HEK293 (cell line): ENCODE results near the gene ZBTB17.

Source experiments
- CTCF ChIA-PET: fragments of 350-600 bp; formaldehyde crosslinking; extraction: SDS; loops from one replicate; lab custom pipeline; 2021; ENCODE audit warnings: antibody characterized with exemption; lab: Yijun Ruan, JAX
- POLR2A ChIA-PET: fragments of 300-600 bp; formaldehyde crosslinking; extraction: SDS; loops from one replicate; lab custom pipeline; 2020; ENCODE audit warnings: antibody characterized with exemption, inconsistent platforms; lab: Yijun Ruan, JAX
- H3K27ac ChIP-seq: fragments of 200-500 bp; sonication (Bioruptor generic); 2 replicates; pipeline ENCODE4 v1.5.1; 2014; ENCODE audit warnings: low read depth, low read length, control low read depth, inconsistent platforms; ENCODE audit errors: extremely low read depth
- H3K36me3 ChIP-seq, 2 experiments: fragments of 200-500 bp in 1 of 2; sonication (Bioruptor generic) in 1 of 2; 1 replicate in 1 of 2; 2 replicates in 1 of 2; pipeline ENCODE4 v1.5.1; 2014 to 2017; ENCODE audit warnings: inconsistent platforms in 2 of 2, low read length in 2 of 2; ENCODE audit not compliant: control insufficient read depth in 2 of 2, insufficient read depth in 1 of 2
- H3K4me1 ChIP-seq: fragments of 200-500 bp; sonication (Bioruptor generic); 2 replicates; pipeline ENCODE4 v1.5.1; 2014; ENCODE audit warnings: mild to moderate bottlenecking, low read length, inconsistent platforms; ENCODE audit not compliant: control insufficient read depth, insufficient read depth
- H3K4me3 ChIP-seq: 2 replicates; pipeline ENCODE4 v1.5.1; 2011; ENCODE audit warnings: low read depth, mild to moderate bottlenecking, control low read depth, low read length, moderate library complexity
- H3K9me3 ChIP-seq: fragments of 200-500 bp; sonication (Bioruptor generic); 2 replicates; pipeline ENCODE4 v1.5.1; 2014; ENCODE audit warnings: low read depth, low read length, inconsistent platforms; ENCODE audit not compliant: control insufficient read depth, insufficient read depth
- GLI2 ChIP-seq: fragments of 450-650 bp; formaldehyde crosslinking; IDR thresholded peaks from 2 replicates; pipeline ENCODE4; 2017; ENCODE audit warnings: missing biosample characterization, missing genetic modification characterization, low read depth, borderline replicate concordance
- KLF8 ChIP-seq: fragments of 450-650 bp; formaldehyde crosslinking; IDR thresholded peaks from 2 replicates; pipeline ENCODE4 v1.5.1; 2016; ENCODE audit warnings: missing biosample characterization, missing genetic modification characterization
- MYNN ChIP-seq: fragments of 450-650 bp; formaldehyde crosslinking; IDR thresholded peaks from 2 replicates; pipeline ENCODE4 v1.5.1; 2016; ENCODE audit warnings: missing biosample characterization, missing genetic modification characterization, borderline replicate concordance
- SCRT2 ChIP-seq: fragments of 450-650 bp; formaldehyde crosslinking; IDR thresholded peaks from 2 replicates; pipeline ENCODE4 v1.5.1; 2016; ENCODE audit warnings: missing biosample characterization, missing genetic modification characterization
- ZEB2 ChIP-seq: fragments of 450-650 bp; formaldehyde crosslinking; IDR thresholded peaks from 2 replicates; pipeline ENCODE4 v1.5.1; 2016; ENCODE audit warnings: missing biosample characterization, missing genetic modification characterization
- ZFP37 ChIP-seq: fragments of 450-650 bp; formaldehyde crosslinking; IDR thresholded peaks from 2 replicates; pipeline ENCODE4 v1.5.1; 2016; ENCODE audit warnings: missing biosample characterization, missing genetic modification characterization
- ZNF157 ChIP-seq: fragments of 450-650 bp; formaldehyde crosslinking; IDR thresholded peaks from 2 replicates; pipeline ENCODE4 v1.5.1; 2016; ENCODE audit warnings: missing biosample characterization, missing genetic modification characterization
- ZNF324 ChIP-seq: fragments of 450-650 bp; formaldehyde crosslinking; IDR thresholded peaks from 2 replicates; pipeline ENCODE4 v1.5.1; 2016; ENCODE audit warnings: missing biosample characterization, missing genetic modification characterization
- ZNF37A ChIP-seq: fragments of 450-650 bp; IDR thresholded peaks from 2 replicates; pipeline ENCODE4 v1.5.1; 2018; ENCODE audit warnings: missing biosample characterization, missing genetic modification characterization
- ZNF510 ChIP-seq: fragments of 450-650 bp; formaldehyde crosslinking; IDR thresholded peaks from 2 replicates; pipeline ENCODE4 v1.5.1; 2018; ENCODE audit warnings: mild to moderate bottlenecking, missing genetic modification characterization, missing biosample characterization; ENCODE audit not compliant: insufficient replicate concordance
- ZNF558 ChIP-seq: fragments of 450-650 bp; formaldehyde crosslinking; IDR thresholded peaks from 2 replicates; pipeline ENCODE4 v1.5.1; 2016; ENCODE audit warnings: missing biosample characterization, missing genetic modification characterization
- ZNF624 ChIP-seq: fragments of 450-650 bp; formaldehyde crosslinking; IDR thresholded peaks from 2 replicates; pipeline ENCODE4 v1.5.1; 2017; ENCODE audit warnings: missing biosample characterization, missing genetic modification characterization
- ZNF701 ChIP-seq: fragments of 450-650 bp; formaldehyde crosslinking; IDR thresholded peaks from 2 replicates; pipeline ENCODE4 v1.5.1; 2016; ENCODE audit warnings: missing biosample characterization, missing genetic modification characterization
- ZNF768 ChIP-seq: fragments of 450-650 bp; formaldehyde crosslinking; IDR thresholded peaks from 2 replicates; pipeline ENCODE4 v1.5.1; 2018; ENCODE audit warnings: missing biosample characterization, mild to moderate bottlenecking, missing genetic modification characterization
- TF ChIP-seq, protein P1 (sequence below): fragments of 450-650 bp; formaldehyde crosslinking; conservative IDR thresholded peaks from 2 replicates; pipeline ENCODE4 v1.5.1; 2016; ENCODE audit warnings: low read depth, missing biosample characterization, missing genetic modification characterization
- TF ChIP-seq, protein P2 (sequence below): fragments of 450-650 bp; formaldehyde crosslinking; conservative IDR thresholded peaks from 2 replicates; pipeline ENCODE4 v1.5.1; 2016; ENCODE audit warnings: low read depth, missing biosample characterization, missing genetic modification characterization
- TF ChIP-seq, protein P3 (sequence below): fragments of 450-650 bp; IDR thresholded peaks from 2 replicates; pipeline ENCODE4 v1.5.1; 2018; ENCODE audit warnings: missing biosample characterization, mild to moderate bottlenecking, missing genetic modification characterization
- TF ChIP-seq, protein P4 (sequence below): fragments of 450-650 bp; formaldehyde crosslinking; IDR thresholded peaks from 2 replicates; pipeline ENCODE4 v1.5.1; 2016; ENCODE audit warnings: missing biosample characterization, missing genetic modification characterization
- TF ChIP-seq, protein P5 (sequence below): fragments of 450-650 bp; formaldehyde crosslinking; IDR thresholded peaks from 2 replicates; pipeline ENCODE4 v1.5.1; 2016; ENCODE audit warnings: missing biosample characterization, missing genetic modification characterization

Gene ZBTB17

DNA sequence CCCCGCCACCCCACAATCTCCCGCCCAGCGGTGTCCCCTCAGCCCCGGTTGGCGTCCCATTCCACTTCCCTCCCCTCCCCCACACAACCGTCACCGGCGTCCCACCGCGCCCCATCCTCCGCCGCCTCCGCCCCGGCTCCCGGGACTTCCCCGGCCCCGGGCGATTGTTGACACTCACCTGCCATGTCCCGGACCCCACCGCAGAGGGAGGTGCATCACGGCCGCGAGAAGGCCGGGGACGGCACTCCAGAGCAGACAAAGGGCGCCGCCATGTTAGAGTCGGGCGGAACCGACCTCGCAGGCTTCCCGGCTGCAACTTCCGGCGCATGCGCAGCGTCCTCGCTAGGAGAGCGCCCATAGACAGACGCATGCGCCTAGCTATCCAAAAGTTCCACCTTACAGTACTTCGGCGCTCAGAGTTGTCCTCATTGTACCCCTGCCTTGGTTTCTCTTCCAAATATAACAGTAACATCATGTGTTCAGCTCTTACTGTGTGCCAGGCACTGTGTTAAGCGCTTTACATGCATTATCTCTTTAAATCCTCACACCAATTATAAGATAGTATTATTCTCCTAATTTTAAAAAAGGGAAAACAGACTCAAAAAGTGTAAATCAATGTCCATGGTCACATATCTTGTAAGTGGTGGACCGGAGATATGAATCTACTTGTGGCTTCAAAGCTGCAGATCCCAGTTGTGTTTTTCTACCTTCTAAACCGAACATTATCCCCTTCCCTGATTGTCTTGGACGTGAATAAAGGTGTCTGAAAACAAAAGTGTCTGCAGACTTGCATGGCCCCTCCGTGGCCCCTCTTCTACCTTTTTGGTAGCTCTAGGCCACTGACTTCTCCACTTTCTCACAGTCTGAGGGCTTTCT, at the start of gene ZBTB17 (continued):
- TF ChIP-seq, protein P1, sequence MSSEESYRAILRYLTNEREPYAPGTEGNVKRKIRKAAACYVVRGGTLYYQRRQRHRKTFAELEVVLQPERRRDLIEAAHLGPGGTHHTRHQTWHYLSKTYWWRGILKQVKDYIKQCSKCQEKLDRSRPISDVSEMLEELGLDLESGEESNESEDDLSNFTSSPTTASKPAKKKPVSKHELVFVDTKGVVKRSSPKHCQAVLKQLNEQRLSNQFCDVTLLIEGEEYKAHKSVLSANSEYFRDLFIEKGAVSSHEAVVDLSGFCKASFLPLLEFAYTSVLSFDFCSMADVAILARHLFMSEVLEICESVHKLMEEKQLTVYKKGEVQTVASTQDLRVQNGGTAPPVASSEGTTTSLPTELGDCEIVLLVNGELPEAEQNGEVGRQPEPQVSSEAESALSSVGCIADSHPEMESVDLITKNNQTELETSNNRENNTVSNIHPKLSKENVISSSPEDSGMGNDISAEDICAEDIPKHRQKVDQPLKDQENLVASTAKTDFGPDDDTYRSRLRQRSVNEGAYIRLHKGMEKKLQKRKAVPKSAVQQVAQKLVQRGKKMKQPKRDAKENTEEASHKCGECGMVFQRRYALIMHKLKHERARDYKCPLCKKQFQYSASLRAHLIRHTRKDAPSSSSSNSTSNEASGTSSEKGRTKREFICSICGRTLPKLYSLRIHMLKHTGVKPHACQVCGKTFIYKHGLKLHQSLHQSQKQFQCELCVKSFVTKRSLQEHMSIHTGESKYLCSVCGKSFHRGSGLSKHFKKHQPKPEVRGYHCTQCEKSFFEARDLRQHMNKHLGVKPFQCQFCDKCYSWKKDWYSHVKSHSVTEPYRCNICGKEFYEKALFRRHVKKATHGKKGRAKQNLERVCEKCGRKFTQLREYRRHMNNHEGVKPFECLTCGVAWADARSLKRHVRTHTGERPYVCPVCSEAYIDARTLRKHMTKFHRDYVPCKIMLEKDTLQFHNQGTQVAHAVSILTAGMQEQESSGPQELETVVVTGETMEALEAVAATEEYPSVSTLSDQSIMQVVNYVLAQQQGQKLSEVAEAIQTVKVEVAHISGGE (tag by site-specific recombination): peak; percentile 88
- TF ChIP-seq, protein P2, sequence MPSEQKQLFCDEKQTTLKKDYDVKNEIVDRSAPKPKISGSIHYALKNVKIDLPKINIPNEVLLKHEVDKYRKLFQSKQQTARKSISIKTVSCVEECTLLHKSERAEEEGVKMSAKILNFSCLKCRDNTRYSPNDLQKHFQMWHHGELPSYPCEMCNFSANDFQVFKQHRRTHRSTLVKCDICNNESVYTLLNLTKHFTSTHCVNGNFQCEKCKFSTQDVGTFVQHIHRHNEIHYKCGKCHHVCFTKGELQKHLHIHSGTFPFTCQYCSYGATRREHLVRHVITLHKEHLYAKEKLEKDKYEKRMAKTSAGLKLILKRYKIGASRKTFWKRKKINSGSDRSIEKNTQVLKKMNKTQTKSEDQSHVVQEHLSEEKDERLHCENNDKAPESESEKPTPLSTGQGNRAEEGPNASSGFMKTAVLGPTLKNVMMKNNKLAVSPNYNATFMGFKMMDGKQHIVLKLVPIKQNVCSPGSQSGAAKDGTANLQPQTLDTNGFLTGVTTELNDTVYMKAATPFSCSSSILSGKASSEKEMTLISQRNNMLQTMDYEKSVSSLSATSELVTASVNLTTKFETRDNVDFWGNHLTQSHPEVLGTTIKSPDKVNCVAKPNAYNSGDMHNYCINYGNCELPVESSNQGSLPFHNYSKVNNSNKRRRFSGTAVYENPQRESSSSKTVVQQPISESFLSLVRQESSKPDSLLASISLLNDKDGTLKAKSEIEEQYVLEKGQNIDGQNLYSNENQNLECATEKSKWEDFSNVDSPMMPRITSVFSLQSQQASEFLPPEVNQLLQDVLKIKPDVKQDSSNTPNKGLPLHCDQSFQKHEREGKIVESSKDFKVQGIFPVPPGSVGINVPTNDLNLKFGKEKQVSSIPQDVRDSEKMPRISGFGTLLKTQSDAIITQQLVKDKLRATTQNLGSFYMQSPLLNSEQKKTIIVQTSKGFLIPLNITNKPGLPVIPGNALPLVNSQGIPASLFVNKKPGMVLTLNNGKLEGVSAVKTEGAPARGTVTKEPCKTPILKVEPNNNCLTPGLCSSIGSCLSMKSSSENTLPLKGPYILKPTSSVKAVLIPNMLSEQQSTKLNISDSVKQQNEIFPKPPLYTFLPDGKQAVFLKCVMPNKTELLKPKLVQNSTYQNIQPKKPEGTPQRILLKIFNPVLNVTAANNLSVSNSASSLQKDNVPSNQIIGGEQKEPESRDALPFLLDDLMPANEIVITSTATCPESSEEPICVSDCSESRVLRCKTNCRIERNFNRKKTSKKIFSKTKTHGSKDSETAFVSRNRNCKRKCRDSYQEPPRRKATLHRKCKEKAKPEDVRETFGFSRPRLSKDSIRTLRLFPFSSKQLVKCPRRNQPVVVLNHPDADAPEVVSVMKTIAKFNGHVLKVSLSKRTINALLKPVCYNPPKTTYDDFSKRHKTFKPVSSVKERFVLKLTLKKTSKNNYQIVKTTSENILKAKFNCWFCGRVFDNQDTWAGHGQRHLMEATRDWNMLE (tag by site-specific recombination): peak; percentile 89
- TF ChIP-seq GLI2 (tag by site-specific recombination) (no peak), ZNF324 (tag by site-specific recombination) (peak; percentile 84; the same call in 1 of the 2 replicates), KLF8 (tag by site-specific recombination) (peak; percentile 85), ZNF37A (tag by site-specific recombination) (no peak), ZEB2 (peak; percentile 91)
- TF ChIP-seq, protein P3, sequence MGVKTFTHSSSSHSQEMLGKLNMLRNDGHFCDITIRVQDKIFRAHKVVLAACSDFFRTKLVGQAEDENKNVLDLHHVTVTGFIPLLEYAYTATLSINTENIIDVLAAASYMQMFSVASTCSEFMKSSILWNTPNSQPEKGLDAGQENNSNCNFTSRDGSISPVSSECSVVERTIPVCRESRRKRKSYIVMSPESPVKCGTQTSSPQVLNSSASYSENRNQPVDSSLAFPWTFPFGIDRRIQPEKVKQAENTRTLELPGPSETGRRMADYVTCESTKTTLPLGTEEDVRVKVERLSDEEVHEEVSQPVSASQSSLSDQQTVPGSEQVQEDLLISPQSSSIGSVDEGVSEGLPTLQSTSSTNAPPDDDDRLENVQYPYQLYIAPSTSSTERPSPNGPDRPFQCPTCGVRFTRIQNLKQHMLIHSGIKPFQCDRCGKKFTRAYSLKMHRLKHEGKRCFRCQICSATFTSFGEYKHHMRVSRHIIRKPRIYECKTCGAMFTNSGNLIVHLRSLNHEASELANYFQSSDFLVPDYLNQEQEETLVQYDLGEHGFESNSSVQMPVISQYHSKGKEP (tag by site-specific recombination): peak; percentile 95

DNA sequence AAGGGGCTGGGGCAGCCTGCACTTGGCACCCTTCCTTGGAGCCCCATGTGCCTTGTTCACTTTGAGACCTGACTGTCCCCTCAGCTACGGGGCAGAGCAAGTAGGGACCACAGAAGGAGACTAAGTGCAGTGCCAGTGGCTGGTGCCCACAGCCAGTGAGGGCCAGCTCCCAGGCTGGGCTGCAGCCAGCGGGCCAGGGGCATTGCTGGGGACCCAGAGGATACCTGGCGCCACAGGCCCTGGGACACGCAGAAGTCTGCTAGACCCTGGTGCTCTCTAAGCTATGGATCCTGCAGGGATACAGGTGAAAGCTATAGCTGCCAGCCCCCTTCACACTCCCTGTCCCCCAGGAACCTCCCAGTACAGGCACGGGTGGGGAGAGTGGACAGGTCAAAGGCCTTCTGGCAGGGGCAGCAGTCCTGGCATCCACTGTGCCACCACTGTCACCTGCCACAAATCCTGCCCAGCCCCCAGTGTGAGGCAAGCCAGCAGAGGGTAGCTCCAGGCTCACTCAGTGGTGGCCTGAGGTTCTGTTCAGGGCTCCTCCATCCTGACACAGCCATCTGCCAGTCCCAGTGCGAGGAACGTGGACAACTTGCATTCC, 47.3 kb upstream of the ZBTB17 start:
- H3K36me3 ChIP-seq: no peaks in the 10 kb centered on the region
- no peak overlapping the region for H3K27ac ChIP-seq
- ChIA-PET CTCF (interaction anchor here (0.5 to 1.2 kb wide), 3 partner anchors 9 to 104 kb away, joined by 3 read pairs; no protein-coding TSS in a partner anchor), POLR2A (interaction anchor here (1.2 kb wide), 1 partner anchor 9 kb away, joined by 3 read pairs; no protein-coding TSS in a partner anchor)
- no peak overlapping the region for H3K4me3 ChIP-seq
- H3K9me3 ChIP-seq: no peaks in the 10 kb centered on the region
- H3K4me1 ChIP-seq: no peaks in the 10 kb centered on the region
- TF ChIP-seq MYNN (tag by site-specific recombination) (no peak), ZNF157 (tag by site-specific recombination) (no peak), SCRT2 (tag by site-specific recombination) (no peak), ZNF701 (tag by site-specific recombination) (no peak), ZNF768 (tag by site-specific recombination) (no peak), ZNF624 (tag by site-specific recombination) (no peak), ZFP37 (no peak), ZNF510 (no peak), ZNF558 (tag by site-specific recombination) (no peak)
- TF ChIP-seq, protein P4, sequence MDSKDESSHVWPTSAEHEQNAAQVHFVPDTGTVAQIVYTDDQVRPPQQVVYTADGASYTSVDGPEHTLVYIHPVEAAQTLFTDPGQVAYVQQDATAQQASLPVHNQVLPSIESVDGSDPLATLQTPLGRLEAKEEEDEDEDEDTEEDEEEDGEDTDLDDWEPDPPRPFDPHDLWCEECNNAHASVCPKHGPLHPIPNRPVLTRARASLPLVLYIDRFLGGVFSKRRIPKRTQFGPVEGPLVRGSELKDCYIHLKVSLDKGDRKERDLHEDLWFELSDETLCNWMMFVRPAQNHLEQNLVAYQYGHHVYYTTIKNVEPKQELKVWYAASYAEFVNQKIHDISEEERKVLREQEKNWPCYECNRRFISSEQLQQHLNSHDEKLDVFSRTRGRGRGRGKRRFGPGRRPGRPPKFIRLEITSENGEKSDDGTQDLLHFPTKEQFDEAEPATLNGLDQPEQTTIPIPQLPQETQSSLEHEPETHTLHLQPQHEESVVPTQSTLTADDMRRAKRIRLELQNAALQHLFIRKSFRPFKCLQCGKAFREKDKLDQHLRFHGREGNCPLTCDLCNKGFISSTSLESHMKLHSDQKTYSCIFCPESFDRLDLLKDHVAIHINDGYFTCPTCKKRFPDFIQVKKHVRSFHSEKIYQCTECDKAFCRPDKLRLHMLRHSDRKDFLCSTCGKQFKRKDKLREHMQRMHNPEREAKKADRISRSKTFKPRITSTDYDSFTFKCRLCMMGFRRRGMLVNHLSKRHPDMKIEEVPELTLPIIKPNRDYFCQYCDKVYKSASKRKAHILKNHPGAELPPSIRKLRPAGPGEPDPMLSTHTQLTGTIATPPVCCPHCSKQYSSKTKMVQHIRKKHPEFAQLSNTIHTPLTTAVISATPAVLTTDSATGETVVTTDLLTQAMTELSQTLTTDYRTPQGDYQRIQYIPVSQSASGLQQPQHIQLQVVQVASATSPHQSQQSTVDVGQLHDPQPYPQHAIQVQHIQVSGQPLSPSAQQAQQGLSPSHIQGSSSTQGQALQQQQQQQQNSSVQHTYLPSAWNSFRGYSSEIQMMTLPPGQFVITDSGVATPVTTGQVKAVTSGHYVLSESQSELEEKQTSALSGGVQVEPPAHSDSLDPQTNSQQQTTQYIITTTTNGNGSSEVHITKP: no peak
- TF ChIP-seq, protein P5, sequence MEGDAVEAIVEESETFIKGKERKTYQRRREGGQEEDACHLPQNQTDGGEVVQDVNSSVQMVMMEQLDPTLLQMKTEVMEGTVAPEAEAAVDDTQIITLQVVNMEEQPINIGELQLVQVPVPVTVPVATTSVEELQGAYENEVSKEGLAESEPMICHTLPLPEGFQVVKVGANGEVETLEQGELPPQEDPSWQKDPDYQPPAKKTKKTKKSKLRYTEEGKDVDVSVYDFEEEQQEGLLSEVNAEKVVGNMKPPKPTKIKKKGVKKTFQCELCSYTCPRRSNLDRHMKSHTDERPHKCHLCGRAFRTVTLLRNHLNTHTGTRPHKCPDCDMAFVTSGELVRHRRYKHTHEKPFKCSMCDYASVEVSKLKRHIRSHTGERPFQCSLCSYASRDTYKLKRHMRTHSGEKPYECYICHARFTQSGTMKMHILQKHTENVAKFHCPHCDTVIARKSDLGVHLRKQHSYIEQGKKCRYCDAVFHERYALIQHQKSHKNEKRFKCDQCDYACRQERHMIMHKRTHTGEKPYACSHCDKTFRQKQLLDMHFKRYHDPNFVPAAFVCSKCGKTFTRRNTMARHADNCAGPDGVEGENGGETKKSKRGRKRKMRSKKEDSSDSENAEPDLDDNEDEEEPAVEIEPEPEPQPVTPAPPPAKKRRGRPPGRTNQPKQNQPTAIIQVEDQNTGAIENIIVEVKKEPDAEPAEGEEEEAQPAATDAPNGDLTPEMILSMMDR (tag by site-specific recombination): no peak
